GM12878 (cell line): ENCODE measurements around the gene DNAJB14. TPM values are rescaled to one million over a fixed set of nuclear protein-coding genes. Genes with fewer than 3 reads are reported as not detected.

Experiments
- JUND ChIP-seq: IDR thresholded peaks from 2 replicates; pipeline ENCODE4 v1.6.1; 2012; ENCODE audit warnings: low read depth, mild to moderate bottlenecking, low read length, improper control_type of control experiment, moderate library complexity
- NBN ChIP-seq: fragments of 450-650 bp; IDR thresholded peaks from 2 replicates; pipeline ENCODE4 v1.6.1; 2016
- PAX8 ChIP-seq: fragments of 450-650 bp; IDR thresholded peaks from 2 replicates; pipeline ENCODE4 v1.6.1; 2017; ENCODE audit warnings: mild to moderate bottlenecking, moderate library complexity
- RB1 ChIP-seq: fragments of 450-650 bp; formaldehyde crosslinking; IDR thresholded peaks from 2 replicates; pipeline ENCODE4 v1.6.1; 2017; ENCODE audit warnings: mild to moderate bottlenecking, borderline replicate concordance
- SIN3A ChIP-seq: IDR thresholded peaks from 2 replicates; pipeline ENCODE4 v1.6.1; 2012; ENCODE audit warnings: low read depth, low read length, improper control_type of control experiment
- SUPT20H ChIP-seq: IDR thresholded peaks from 2 replicates; pipeline ENCODE4 v1.6.1; 2011; ENCODE audit warnings: low read depth, mild to moderate bottlenecking, low read length, moderate library complexity, borderline replicate concordance; ENCODE audit not compliant: control insufficient read depth
- ZNF24 ChIP-seq: fragments of 450-650 bp; IDR thresholded peaks from 2 replicates; pipeline ENCODE4 v1.6.1; 2017; ENCODE audit warnings: antibody characterized with exemption, mild to moderate bottlenecking
- polyA plus RNA-seq, 11 experiments: library from polyadenylated mRNA; depleted of rRNA in 4 of 11; unstranded in 6 of 11; stranded (reverse) in 5 of 11; fragments of >200 nt; fragmentation: Nextera tagmentation in 4 of 11; fragmentation: Illumina TruSeq in 1 of 11; extraction: Ambion mirVana in 4 of 11; extraction: Trizol in 1 of 11; gene quantifications; 1 replicate in 1 of 11; 2 replicates in 10 of 11; pipeline versions ENCODE4 v1.2.1 to v1.2.3, GENCODE V29; 2011 to 2016; ENCODE audit warnings: inconsistent platforms in 2 of 11, missing spikeins in 2 of 11, low read depth in 1 of 11
- total RNA-seq, 4 experiments: library from RNA; depleted of rRNA in 3 of 4; stranded (reverse); fragments of >200 nt in 3 of 4; fragmentation: Illumina TruSeq in 1 of 4; extraction: Trizol in 1 of 4; gene quantifications; 2 replicates each; pipeline versions ENCODE4 v1.2.1 to v1.2.3, GENCODE V29; 2013 to 2021
- TF ChIP-seq, protein P1 (sequence below): IDR thresholded peaks from 2 replicates; pipeline ENCODE4 v1.6.1; 2012; ENCODE audit warnings: mild to moderate bottlenecking, low read depth, low read length
- TF ChIP-seq, protein P2 (sequence below): fragments of 150-350 bp; IDR thresholded peaks from 2 replicates; pipeline ENCODE4 v1.6.1; 2014; ENCODE audit warnings: mild to moderate bottlenecking, low read depth, low read length
- TF ChIP-seq, protein P3 (sequence below): fragments of 450-650 bp; IDR thresholded peaks from 2 replicates; pipeline ENCODE4 v1.6.1; 2016; ENCODE audit warnings: mild to moderate bottlenecking
- TF ChIP-seq, protein P4 (sequence below): fragments of 450-650 bp; conservative IDR thresholded peaks from 2 replicates; pipeline ENCODE4 v1.6.1; 2017; ENCODE audit warnings: mild to moderate bottlenecking, moderate library complexity

Gene DNAJB14
- total and polyA plus RNA-seq, 10 of the 15 experiments (the other 5 are each of a cell fraction or from before 2014, with no cell fraction given) = 9.5 to 49.2 (median 27.8) TPM

DNA sequence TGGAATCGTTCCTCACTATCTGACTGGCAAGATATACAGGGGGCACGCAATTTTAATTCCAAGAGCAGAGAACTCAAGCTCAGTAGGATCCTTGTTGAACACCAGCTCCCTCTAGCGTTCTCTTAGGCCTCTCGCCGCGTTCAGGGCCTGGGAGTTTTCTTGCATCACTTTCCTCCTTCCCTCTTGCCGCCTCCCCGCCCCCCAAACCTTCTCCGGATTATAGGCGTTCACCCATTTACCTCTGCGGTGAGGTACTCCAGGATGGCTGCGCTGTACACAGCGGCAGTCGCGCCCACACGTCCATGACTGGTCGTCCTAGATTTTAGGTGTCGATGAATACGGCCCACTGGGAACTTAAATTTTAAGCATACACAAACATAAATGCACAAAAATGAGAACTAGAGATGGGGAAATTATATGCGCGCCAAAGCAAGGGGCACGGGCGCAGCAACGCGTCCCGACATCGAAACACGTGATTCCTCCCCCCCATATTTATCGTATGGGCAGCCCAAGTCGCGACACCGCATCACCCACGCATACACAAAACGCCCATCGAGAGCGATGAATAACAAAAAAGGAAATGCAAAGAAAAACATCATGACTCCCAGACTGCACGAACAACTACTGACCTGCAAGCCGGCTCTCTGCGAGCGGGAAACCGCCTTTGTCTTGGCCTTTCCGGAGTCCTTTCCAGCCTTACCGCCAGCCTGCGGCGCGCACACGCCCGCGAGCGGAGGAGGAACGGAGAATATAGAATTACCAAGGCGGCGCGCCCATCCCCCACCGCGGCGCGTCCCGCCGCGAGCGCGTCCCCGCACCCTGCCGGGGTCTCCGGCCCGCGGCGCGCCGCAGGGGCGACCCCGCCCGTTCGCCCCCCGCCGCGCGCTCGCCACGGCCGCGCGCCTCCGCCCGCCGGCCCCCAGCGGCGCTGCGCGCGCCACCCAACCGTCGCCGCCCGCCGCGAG, 2.9 kb upstream of the DNAJB14 start (continued):
- TF ChIP-seq, protein P1, sequence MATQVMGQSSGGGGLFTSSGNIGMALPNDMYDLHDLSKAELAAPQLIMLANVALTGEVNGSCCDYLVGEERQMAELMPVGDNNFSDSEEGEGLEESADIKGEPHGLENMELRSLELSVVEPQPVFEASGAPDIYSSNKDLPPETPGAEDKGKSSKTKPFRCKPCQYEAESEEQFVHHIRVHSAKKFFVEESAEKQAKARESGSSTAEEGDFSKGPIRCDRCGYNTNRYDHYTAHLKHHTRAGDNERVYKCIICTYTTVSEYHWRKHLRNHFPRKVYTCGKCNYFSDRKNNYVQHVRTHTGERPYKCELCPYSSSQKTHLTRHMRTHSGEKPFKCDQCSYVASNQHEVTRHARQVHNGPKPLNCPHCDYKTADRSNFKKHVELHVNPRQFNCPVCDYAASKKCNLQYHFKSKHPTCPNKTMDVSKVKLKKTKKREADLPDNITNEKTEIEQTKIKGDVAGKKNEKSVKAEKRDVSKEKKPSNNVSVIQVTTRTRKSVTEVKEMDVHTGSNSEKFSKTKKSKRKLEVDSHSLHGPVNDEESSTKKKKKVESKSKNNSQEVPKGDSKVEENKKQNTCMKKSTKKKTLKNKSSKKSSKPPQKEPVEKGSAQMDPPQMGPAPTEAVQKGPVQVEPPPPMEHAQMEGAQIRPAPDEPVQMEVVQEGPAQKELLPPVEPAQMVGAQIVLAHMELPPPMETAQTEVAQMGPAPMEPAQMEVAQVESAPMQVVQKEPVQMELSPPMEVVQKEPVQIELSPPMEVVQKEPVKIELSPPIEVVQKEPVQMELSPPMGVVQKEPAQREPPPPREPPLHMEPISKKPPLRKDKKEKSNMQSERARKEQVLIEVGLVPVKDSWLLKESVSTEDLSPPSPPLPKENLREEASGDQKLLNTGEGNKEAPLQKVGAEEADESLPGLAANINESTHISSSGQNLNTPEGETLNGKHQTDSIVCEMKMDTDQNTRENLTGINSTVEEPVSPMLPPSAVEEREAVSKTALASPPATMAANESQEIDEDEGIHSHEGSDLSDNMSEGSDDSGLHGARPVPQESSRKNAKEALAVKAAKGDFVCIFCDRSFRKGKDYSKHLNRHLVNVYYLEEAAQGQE = no peak
- no peak for TF ChIP-seq JUND
- TF ChIP-seq, protein P2, sequence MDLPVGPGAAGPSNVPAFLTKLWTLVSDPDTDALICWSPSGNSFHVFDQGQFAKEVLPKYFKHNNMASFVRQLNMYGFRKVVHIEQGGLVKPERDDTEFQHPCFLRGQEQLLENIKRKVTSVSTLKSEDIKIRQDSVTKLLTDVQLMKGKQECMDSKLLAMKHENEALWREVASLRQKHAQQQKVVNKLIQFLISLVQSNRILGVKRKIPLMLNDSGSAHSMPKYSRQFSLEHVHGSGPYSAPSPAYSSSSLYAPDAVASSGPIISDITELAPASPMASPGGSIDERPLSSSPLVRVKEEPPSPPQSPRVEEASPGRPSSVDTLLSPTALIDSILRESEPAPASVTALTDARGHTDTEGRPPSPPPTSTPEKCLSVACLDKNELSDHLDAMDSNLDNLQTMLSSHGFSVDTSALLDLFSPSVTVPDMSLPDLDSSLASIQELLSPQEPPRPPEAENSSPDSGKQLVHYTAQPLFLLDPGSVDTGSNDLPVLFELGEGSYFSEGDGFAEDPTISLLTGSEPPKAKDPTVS = no peak
- no peak for TF ChIP-seq SUPT20H
- peak; percentile 64; the same call in 1 of the 2 replicates for TF ChIP-seq RB1
- TF ChIP-seq, protein P3, sequence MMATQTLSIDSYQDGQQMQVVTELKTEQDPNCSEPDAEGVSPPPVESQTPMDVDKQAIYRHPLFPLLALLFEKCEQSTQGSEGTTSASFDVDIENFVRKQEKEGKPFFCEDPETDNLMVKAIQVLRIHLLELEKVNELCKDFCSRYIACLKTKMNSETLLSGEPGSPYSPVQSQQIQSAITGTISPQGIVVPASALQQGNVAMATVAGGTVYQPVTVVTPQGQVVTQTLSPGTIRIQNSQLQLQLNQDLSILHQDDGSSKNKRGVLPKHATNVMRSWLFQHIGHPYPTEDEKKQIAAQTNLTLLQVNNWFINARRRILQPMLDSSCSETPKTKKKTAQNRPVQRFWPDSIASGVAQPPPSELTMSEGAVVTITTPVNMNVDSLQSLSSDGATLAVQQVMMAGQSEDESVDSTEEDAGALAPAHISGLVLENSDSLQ = no peak
- peak; percentile 87; the same call in 1 of the 2 replicates for TF ChIP-seq NBN
- TF ChIP-seq ZNF24 = 0 out of 2 replicates have a peak, but pooled peaks have one; percentile 3
- TF ChIP-seq SIN3A = 0 out of 2 replicates have a peak, but pooled peaks have one; percentile 55
- TF ChIP-seq PAX8 = no peak
- TF ChIP-seq, protein P4, sequence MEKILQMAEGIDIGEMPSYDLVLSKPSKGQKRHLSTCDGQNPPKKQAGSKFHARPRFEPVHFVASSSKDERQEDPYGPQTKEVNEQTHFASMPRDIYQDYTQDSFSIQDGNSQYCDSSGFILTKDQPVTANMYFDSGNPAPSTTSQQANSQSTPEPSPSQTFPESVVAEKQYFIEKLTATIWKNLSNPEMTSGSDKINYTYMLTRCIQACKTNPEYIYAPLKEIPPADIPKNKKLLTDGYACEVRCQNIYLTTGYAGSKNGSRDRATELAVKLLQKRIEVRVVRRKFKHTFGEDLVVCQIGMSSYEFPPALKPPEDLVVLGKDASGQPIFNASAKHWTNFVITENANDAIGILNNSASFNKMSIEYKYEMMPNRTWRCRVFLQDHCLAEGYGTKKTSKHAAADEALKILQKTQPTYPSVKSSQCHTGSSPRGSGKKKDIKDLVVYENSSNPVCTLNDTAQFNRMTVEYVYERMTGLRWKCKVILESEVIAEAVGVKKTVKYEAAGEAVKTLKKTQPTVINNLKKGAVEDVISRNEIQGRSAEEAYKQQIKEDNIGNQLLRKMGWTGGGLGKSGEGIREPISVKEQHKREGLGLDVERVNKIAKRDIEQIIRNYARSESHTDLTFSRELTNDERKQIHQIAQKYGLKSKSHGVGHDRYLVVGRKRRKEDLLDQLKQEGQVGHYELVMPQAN = no peak
